Measurements from ENCODE around the gene DSCAML1. TPM values are rescaled to one million over a fixed set of nuclear protein-coding genes. Genes with fewer than 3 reads are reported as not detected.

Gene DSCAML1
- total RNA-seq, 1 experiment from 2014 or later, result not detected

GRCh38 chr11:117521974-117522373 lies 275.0 kb downstream of the DSCAML1 start:
- BruUV-seq (replicated peaks), result no TSS peak
- Histone ChIP-seq H3K27ac (ENCODE audit: low read depth, low read length) (no peak overlapping the region), H3K36me3 (ENCODE audit: control insufficient read depth in 1 of 2, insufficient read depth in 2 of 2, low read length in 2 of 2) (no peaks in the 10 kb centered on the region), H3K9me2 (ENCODE audit: insufficient read depth) (no peaks in the 10 kb centered on the region), H3K4me1 (ENCODE audit: control insufficient read depth in 1 of 2, insufficient read depth in 2 of 2, low read length in 2 of 2) (no peaks in the 10 kb centered on the region), H3K4me3 (replicated peaks in 1 of 2; ENCODE audit: low read depth in 1 of 2, low read length in 2 of 2) (no peak overlapping the region), H4K20me1 (ENCODE audit: insufficient read depth) (no peaks in the 10 kb centered on the region), H3K9me3 (ENCODE audit: control insufficient read depth in 1 of 2, insufficient read depth in 1 of 2, low read depth in 1 of 2, low read length in 2 of 2) (no peaks in the 10 kb centered on the region), H3K27me3 (ENCODE audit: insufficient read depth, low read length) (no peaks in the 10 kb centered on the region), H3K9ac (ENCODE audit: low read length) (no peak overlapping the region), H3K79me2 (ENCODE audit: insufficient read depth, low read length) (no peaks in the 10 kb centered on the region), H3K4me2 (ENCODE audit: low read length) (no peak overlapping the region), H2AFZ (ENCODE audit: low read depth, low read length, poor library complexity, severe bottlenecking) (no peak overlapping the region)
- DNase-seq (ENCODE audit: low read depth, low spot score), result no peak
- ChIA-PET RAD21 (ENCODE audit: low non-redundant PET in 1 of 2, low total read pairs in 2 of 2, uncharacterized antibody in 2 of 2, unreplicated experiment in 2 of 2) (no interaction called here), CTCF (no interaction called here), POLR2A (no interaction called here)
- no peak for TF ChIP-seq SRF (IDR thresholded peaks at IDR 0.05; ENCODE audit: low read depth)
- TF ChIP-seq ATF3 (IDR thresholded peaks at IDR 0.05), result no peak
- TF ChIP-seq CEBPB (IDR thresholded peaks at IDR 0.05; ENCODE audit: low read depth), result no peak
- no peak for TF ChIP-seq MAX (IDR thresholded peaks at IDR 0.05)
- no peak for TF ChIP-seq EZH2phosphoT487 (IDR thresholded peaks at IDR 0.05; ENCODE audit: borderline replicate concordance)
- no peak for TF ChIP-seq CBX3 (IDR thresholded peaks at IDR 0.05; ENCODE audit: low read depth)
- no peak for TF ChIP-seq RAD21 (IDR thresholded peaks at IDR 0.05; ENCODE audit: low read depth)
- no peak for TF ChIP-seq YY1 (IDR thresholded peaks at IDR 0.05; ENCODE audit: extremely low read depth, insufficient replicate concordance, low read depth, low read length)
- TF ChIP-seq ELF1 (IDR thresholded peaks at IDR 0.05; ENCODE audit: borderline replicate concordance, low read depth), result no peak
- no peak for TF ChIP-seq POLR2A (IDR thresholded peaks at IDR 0.05; ENCODE audit: borderline replicate concordance, extremely low read depth, insufficient read depth, insufficient read length)
- no peak for TF ChIP-seq SIN3A (IDR thresholded peaks at IDR 0.05; ENCODE audit: low read depth)
- TF ChIP-seq SP1 (IDR thresholded peaks at IDR 0.05; ENCODE audit: low read depth), result no peak
- no peak for TF ChIP-seq FOSL1 (IDR thresholded peaks at IDR 0.05; ENCODE audit: low read depth)
- TF ChIP-seq REST (IDR thresholded peaks at IDR 0.05; ENCODE audit: low read depth), result no peak
- TF ChIP-seq EGR1 (IDR thresholded peaks at IDR 0.05; ENCODE audit: low read depth), result no peak
- TF ChIP-seq ZFX (IDR thresholded peaks at IDR 0.05), result no peak
- intact Hi-C loops (cut with micrococcal nuclease), result no loop called here
- no peak for ATAC-seq

Measured in HCT116 (cell line).